ENCODE measurements around the gene FAM107B.

FAM107B gene

GRCh38 chr10:14550471-14550981 is 224.2 kb downstream of the FAM107B start:
- DNase-seq = no peak

- DNase-seq = no peak
These were observed 225.2 kb downstream of the FAM107B start for GRCh38 chr10:14549496-14549895.

- DNase-seq = no peak
These were observed 225.7 kb downstream of the FAM107B start for GRCh38 chr10:14548970-14549369.

- DNase-seq = no peak
These were observed 226.2 kb downstream of the FAM107B start for GRCh38 chr10:14548474-14548873.

GRCh38 chr10:14547816-14548215 is 226.9 kb downstream of the FAM107B start:
- DNase-seq = no peak

GRCh38 chr10:14545827-14546226 is 228.9 kb downstream of the FAM107B start:
- no peak for DNase-seq

- no peak for DNase-seq
These were observed 230.8 kb downstream of the FAM107B start for GRCh38 chr10:14543904-14544210.

- DNase-seq = peak; percentile 68
These were observed 231.4 kb downstream of the FAM107B start for GRCh38 chr10:14543046-14543903.

GRCh38 chr10:14541379-14541778 is 233.3 kb downstream of the FAM107B start:
- DNase-seq = no peak

GRCh38 chr10:14540611-14541010 is 234.1 kb downstream of the FAM107B start:
- DNase-seq = no peak

- DNase-seq = no peak
These were observed 234.6 kb downstream of the FAM107B start for GRCh38 chr10:14540062-14540461.

GRCh38 chr10:14539176-14539575 is 235.5 kb downstream of the FAM107B start:
- DNase-seq = no peak

GRCh38 chr10:14536241-14537213 is 238.2 kb downstream of the FAM107B start:
- DNase-seq = peak; percentile 60

- DNase-seq = no peak
These were observed 239.1 kb downstream of the FAM107B start for GRCh38 chr10:14535457-14536130.

- DNase-seq = no peak
These were observed 240.5 kb downstream of the FAM107B start for GRCh38 chr10:14534152-14534551.

- DNase-seq = no peak
These were observed 241.4 kb downstream of the FAM107B start for GRCh38 chr10:14533295-14533694.

GRCh38 chr10:14532473-14533251 is 242.0 kb downstream of the FAM107B start:
- DNase-seq = no peak

- DNase-seq = no peak
These were observed 242.7 kb downstream of the FAM107B start for GRCh38 chr10:14531974-14532373.

- DNase-seq = no peak
These were observed 244.2 kb downstream of the FAM107B start for GRCh38 chr10:14530465-14530864.

GRCh38 chr10:14529351-14529750 is 245.3 kb downstream of the FAM107B start:
- no peak for DNase-seq

GRCh38 chr10:14528450-14528849 is 246.2 kb downstream of the FAM107B start:
- DNase-seq = peak; percentile 57

- no peak for DNase-seq
These were observed 246.8 kb downstream of the FAM107B start for GRCh38 chr10:14527915-14528314.
